K562 (cell line): ENCODE data around the gene BEX3. TPM values are rescaled to one million over a fixed set of nuclear protein-coding genes. Genes with fewer than 3 reads are reported as not detected.

Source experiments
- ATAC-seq: fragments of 200-7000 bp; cut with Tn5 transposase; 3 replicates; pipeline ENCODE4 v1.9.1; 2020; ENCODE audit warnings: moderate library complexity
- BruUV-seq: library from RNA; stranded (reverse); fragments of 400-500 nt; replicated peaks from 2 replicates; lab custom pipeline; 2021; lab: Mats Ljungman, UMichigan
- CTCF ChIA-PET: fragments of 300-600 bp; formaldehyde crosslinking; extraction: SDS; loops from one replicate; lab custom pipeline; 2021; ENCODE audit warnings: low intra/inter-chr PET ratio; lab: Yijun Ruan, JAX
- POLR2A ChIA-PET: fragments of 300-600, 350-650 bp; sonication (Branson Sonifier 250); formaldehyde crosslinking; extraction: SDS; loops from one replicate; lab custom pipeline; 2021; ENCODE audit warnings: antibody characterized with exemption, inconsistent platforms; lab: Yijun Ruan, JAX
- DNase-seq, 4 experiments: peaks; one replicate each; pipeline versions ENCODE4 v3.0.0 to v3.0.0-alpha.2; 2011 to 2018; ENCODE audit warnings: low spot score in 3 of 4, mixed read lengths in 3 of 4; ENCODE audit errors: extremely low read depth in 1 of 4
- FAIRE-seq: peaks from 2 replicates; lab custom pipeline; 2011; peaks lifted over from hg19 to GRCh38; lab: Jason Lieb, UNC
- H2AFZ ChIP-seq: 2 replicates; pipeline ENCODE4 v1.6.0; 2011; ENCODE audit warnings: low read depth, low read length, control low read depth, inconsistent platforms
- H3K27ac ChIP-seq: fragments of 200-600 bp; 3 replicates; pipeline ENCODE4 v1.8.0; 2011; ENCODE audit warnings: low read depth, mild to moderate bottlenecking, control low read depth, inconsistent platforms, low read length, moderate library complexity, mixed read lengths; ENCODE audit errors: extremely low read depth
- H3K27me3 ChIP-seq, 2 experiments: fragments of 300-600 bp in 1 of 2; 2 replicates in 1 of 2; 3 replicates in 1 of 2; pipeline versions ENCODE4 v1.6.0 to v1.8.0; 2011; ENCODE audit warnings: inconsistent platforms in 2 of 2, low read length in 2 of 2, mild to moderate bottlenecking in 1 of 2, mixed read lengths in 1 of 2, moderate library complexity in 1 of 2; ENCODE audit not compliant: control insufficient read depth in 2 of 2, insufficient read depth in 2 of 2
- H3K36me3 ChIP-seq: fragments of 300-600 bp; 3 replicates; pipeline ENCODE4 v1.8.0; 2011; ENCODE audit warnings: mild to moderate bottlenecking, low read length, inconsistent platforms; ENCODE audit not compliant: control insufficient read depth, insufficient read depth
- H3K4me1 ChIP-seq, 2 experiments: fragments of 200-600 bp in 1 of 2; replicated peaks in 1 of 2; 2 replicates in 1 of 2; 3 replicates in 1 of 2; pipeline versions ENCODE4 v1.5.1 to v1.8.0; 2011; ENCODE audit warnings: inconsistent platforms in 2 of 2, low read length in 2 of 2, mild to moderate bottlenecking in 1 of 2, mixed read lengths in 1 of 2, moderate library complexity in 1 of 2; ENCODE audit not compliant: control insufficient read depth in 2 of 2, insufficient read depth in 2 of 2
- H3K4me2 ChIP-seq: 2 replicates; pipeline ENCODE4 v1.6.1; 2011; ENCODE audit warnings: low read length, control low read depth, inconsistent platforms, mixed read lengths; ENCODE audit not compliant: insufficient read depth
- H3K4me3 ChIP-seq: fragments of 200-600 bp; sonication (generic), shearing (Covaris generic); 2 replicates; pipeline ENCODE4 v1.5.1; 2016; ENCODE audit warnings: control low read depth, inconsistent platforms
- H3K79me2 ChIP-seq: fragments of 200-600 bp; 3 replicates; pipeline ENCODE4 v1.8.0; 2011; ENCODE audit warnings: low read length, inconsistent platforms; ENCODE audit not compliant: control insufficient read depth, insufficient read depth
- H3K9ac ChIP-seq, 2 experiments: 2 replicates each; pipeline versions ENCODE4 v1.6.0 to v1.6.1; 2011; ENCODE audit warnings: low read depth in 2 of 2, low read length in 2 of 2, control low read depth in 1 of 2, inconsistent platforms in 1 of 2, mild to moderate bottlenecking in 1 of 2, mixed read lengths in 1 of 2; ENCODE audit not compliant: insufficient read depth in 1 of 2
- H3K9me1 ChIP-seq: one replicate; pipeline ENCODE4 v1.6.0; 2011; ENCODE audit warnings: inconsistent platforms, mild to moderate bottlenecking, low read length, moderate library complexity; ENCODE audit not compliant: control insufficient read depth, insufficient read depth
- H3K9me3 ChIP-seq: replicated peaks from 2 replicates; pipeline ENCODE4 v1.5.1; 2011; ENCODE audit warnings: low read depth, low read length, inconsistent platforms; ENCODE audit not compliant: control insufficient read depth, insufficient read depth
- H4K20me1 ChIP-seq: replicated peaks from 2 replicates; pipeline ENCODE4 v1.6.1; 2011; ENCODE audit warnings: low read length, inconsistent platforms, mixed read lengths; ENCODE audit not compliant: control insufficient read depth, insufficient read depth
- ETV5 ChIP-seq: sonication (generic); formaldehyde crosslinking; IDR thresholded peaks from 2 replicates; pipeline ENCODE4 v1.4.0; 2020; ENCODE audit warnings: low read depth, mild to moderate bottlenecking, missing genetic modification reagents
- WGBS: fragments of 100-300 bp; shearing (Covaris generic); methylation state at CpG from one replicate; pipeline ENCODE4 v1.1.6; 2016; ENCODE audit warnings: low coverage, mixed read lengths; ENCODE audit not compliant: insufficient coverage; ENCODE audit errors: missing lambda C conversion rate; 5-methylcytosine and 5-hydroxymethylcytosine counted together
- in situ Hi-C: fragments of 300-500 bp; cut with MboI; formaldehyde crosslinking; loops from 4 replicates; pipeline ENCODE4 v1.15.0; 2018; ENCODE audit warnings: inconsistent platforms, mixed read lengths
- intact Hi-C: fragments of 100-400 bp; cut with micrococcal nuclease; formaldehyde crosslinking; loops from 2 replicates; pipeline ENCODE4 v1.14.2; 2022
- polyA plus RNA-seq, 8 experiments: library from polyadenylated mRNA; depleted of rRNA in 4 of 8; stranded (reverse) in 5 of 8; unstranded in 3 of 8; fragments of >200 nt; fragmentation: Nextera tagmentation in 2 of 8; fragmentation: Illumina TruSeq in 1 of 8; extraction: Ambion mirVana in 2 of 8; extraction: Trizol in 1 of 8; gene quantifications; 2 replicates each; pipeline versions ENCODE4 v1.2.1 to v1.2.3, GENCODE V29; 2011 to 2014; ENCODE audit warnings: inconsistent platforms in 1 of 8, missing spikeins in 1 of 8
- total RNA-seq, 7 experiments: library from RNA; depleted of rRNA in 6 of 7; stranded (reverse); fragments of >200 nt in 6 of 7; fragmentation: Illumina TruSeq in 2 of 7; extraction: Trizol in 2 of 7; gene quantifications; 2 replicates each; pipeline versions ENCODE4 v1.2.1 to v1.2.3, GENCODE V29; 2011 to 2021; ENCODE audit warnings: low replicate concordance in 1 of 7
- TF ChIP-seq, protein P1 (sequence below): fragments of 250-450 bp; sonication (Bioruptor Pico); IDR thresholded peaks from 2 replicates; pipeline ENCODE4 v1.4.0; 2020

The BEX3 gene
- total and polyA plus RNA-seq, 9 of the 15 experiments (the other 6 are each of a cell fraction or from before 2014, with no cell fraction given), result 0.21 to 0.47 TPM; not detected in 7

DNA sequence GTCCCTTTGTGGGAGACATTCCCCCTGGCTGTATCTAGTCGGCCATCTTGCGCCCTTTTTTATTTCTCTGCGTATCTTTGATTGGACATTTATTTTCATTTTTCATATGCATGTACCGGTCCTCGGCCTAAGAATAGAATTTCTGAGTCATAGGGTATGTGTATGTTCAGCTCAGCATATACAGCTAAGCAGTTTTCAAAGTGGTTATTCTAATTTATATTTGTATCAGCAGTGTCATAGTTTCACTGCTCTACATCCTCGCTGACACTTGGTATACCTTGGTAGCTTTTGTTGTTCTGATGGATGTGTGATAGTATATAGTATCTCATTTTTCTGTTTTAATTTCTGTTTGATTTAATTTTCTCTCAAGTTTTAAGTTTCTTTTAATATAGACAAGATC lies 38.7 kb downstream of the BEX3 start:
- no peak overlapping the region for H3K9ac ChIP-seq
- DNase-seq, result no peak
- H2AFZ ChIP-seq, result no peak overlapping the region
- no peaks in the 10 kb centered on the region for H3K9me3 ChIP-seq
- CTCF ChIA-PET, result no interaction called here
- H4K20me1 ChIP-seq, result no peaks in the 10 kb centered on the region
- TF ChIP-seq ETV5 (CRISPR knock-in tag), result no peak
- TF ChIP-seq, protein P1, sequence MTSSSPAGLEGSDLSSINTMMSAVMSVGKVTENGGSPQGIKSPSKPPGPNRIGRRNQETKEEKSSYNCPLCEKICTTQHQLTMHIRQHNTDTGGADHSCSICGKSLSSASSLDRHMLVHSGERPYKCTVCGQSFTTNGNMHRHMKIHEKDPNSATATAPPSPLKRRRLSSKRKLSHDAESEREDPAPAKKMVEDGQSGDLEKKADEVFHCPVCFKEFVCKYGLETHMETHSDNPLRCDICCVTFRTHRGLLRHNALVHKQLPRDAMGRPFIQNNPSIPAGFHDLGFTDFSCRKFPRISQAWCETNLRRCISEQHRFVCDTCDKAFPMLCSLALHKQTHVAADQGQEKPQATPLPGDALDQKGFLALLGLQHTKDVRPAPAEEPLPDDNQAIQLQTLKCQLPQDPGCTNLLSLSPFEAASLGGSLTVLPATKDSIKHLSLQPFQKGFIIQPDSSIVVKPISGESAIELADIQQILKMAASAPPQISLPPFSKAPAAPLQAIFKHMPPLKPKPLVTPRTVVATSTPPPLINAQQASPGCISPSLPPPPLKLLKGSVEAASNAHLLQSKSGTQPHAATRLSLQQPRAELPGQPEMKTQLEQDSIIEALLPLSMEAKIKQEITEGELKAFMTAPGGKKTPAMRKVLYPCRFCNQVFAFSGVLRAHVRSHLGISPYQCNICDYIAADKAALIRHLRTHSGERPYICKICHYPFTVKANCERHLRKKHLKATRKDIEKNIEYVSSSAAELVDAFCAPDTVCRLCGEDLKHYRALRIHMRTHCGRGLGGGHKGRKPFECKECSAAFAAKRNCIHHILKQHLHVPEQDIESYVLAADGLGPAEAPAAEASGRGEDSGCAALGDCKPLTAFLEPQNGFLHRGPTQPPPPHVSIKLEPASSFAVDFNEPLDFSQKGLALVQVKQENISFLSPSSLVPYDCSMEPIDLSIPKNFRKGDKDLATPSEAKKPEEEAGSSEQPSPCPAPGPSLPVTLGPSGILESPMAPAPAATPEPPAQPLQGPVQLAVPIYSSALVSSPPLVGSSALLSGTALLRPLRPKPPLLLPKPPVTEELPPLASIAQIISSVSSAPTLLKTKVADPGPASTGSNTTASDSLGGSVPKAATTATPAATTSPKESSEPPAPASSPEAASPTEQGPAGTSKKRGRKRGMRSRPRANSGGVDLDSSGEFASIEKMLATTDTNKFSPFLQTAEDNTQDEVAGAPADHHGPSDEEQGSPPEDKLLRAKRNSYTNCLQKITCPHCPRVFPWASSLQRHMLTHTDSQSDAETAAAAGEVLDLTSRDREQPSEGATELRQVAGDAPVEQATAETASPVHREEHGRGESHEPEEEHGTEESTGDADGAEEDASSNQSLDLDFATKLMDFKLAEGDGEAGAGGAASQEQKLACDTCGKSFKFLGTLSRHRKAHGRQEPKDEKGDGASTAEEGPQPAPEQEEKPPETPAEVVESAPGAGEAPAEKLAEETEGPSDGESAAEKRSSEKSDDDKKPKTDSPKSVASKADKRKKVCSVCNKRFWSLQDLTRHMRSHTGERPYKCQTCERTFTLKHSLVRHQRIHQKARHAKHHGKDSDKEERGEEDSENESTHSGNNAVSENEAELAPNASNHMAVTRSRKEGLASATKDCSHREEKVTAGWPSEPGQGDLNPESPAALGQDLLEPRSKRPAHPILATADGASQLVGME, result no peak
- H3K4me2 ChIP-seq, result no peak overlapping the region
- H3K36me3 ChIP-seq, result no peaks in the 10 kb centered on the region
- H3K4me3 ChIP-seq, result no peak overlapping the region
- in situ Hi-C loops, result no loop called here
- no peaks in the 10 kb centered on the region for H3K79me2 ChIP-seq
- no peak for ATAC-seq
- no peak overlapping the region for H3K27ac ChIP-seq
- H3K9me1 ChIP-seq, result no peaks in the 10 kb centered on the region
- 49% methylated on average over 6 of the region's 6 CpGs for WGBS
- no peaks in the 10 kb centered on the region for H3K4me1 ChIP-seq
- intact Hi-C loops, result no loop called here
- POLR2A ChIA-PET, result no interaction called here
- H3K27me3 ChIP-seq, result no peaks in the 10 kb centered on the region
- BruUV-seq, result no TSS peak
- FAIRE-seq, result no peak
